HepG2 (cell line): ENCODE data around the gene HIPK2. TPM values are rescaled to one million over a fixed set of nuclear protein-coding genes. Genes with fewer than 3 reads are reported as not detected.

Source experiments
- ATAC-seq: fragments of 200-7000 bp; cut with Tn5 transposase; 3 replicates; pipeline ENCODE4 v1.9.1; 2020; ENCODE audit warnings: mild to moderate bottlenecking, moderate library complexity
- BruUV-seq: library from RNA; stranded (reverse); fragments of 400-500 nt; replicated peaks from 2 replicates; lab custom pipeline; 2021; lab: Mats Ljungman, UMichigan
- CTCF ChIA-PET: fragments of 300-600 bp; formaldehyde crosslinking; extraction: SDS; loops from one replicate; lab custom pipeline; 2021; ENCODE audit warnings: low total read pairs, inconsistent platforms, low intra/inter-chr PET ratio; lab: Yijun Ruan, JAX
- POLR2A ChIA-PET: fragments of 350-600 bp; sonication (Branson Sonifier 250); formaldehyde crosslinking; loops from one replicate; lab custom pipeline; 2020; ENCODE audit warnings: antibody characterized with exemption, inconsistent platforms; lab: Yijun Ruan, JAX
- DNase-seq: peaks from one replicate; pipeline ENCODE4 v3.0.0-alpha.2; 2015; ENCODE audit warnings: low spot score
- FAIRE-seq: peaks from 3 replicates; lab custom pipeline; 2011; peaks lifted over from hg19 to GRCh38; lab: Jason Lieb, UNC
- H2AFZ ChIP-seq: one replicate; pipeline ENCODE4 v1.6.1; 2011; ENCODE audit warnings: low read length, inconsistent platforms
- H3K27ac ChIP-seq: fragments of 300-600 bp; 3 replicates; pipeline ENCODE4 v1.8.0; 2011; ENCODE audit warnings: mixed run types, mild to moderate bottlenecking, mixed read lengths, low read length, inconsistent platforms; ENCODE audit not compliant: insufficient read depth; ENCODE audit errors: extremely low read length
- H3K27me3 ChIP-seq, 2 experiments: fragments of 200-600 bp in 1 of 2; 2 replicates in 1 of 2; 3 replicates in 1 of 2; pipeline versions ENCODE4 v1.6.0 to v1.8.0; 2011; ENCODE audit warnings: low read length in 2 of 2, mild to moderate bottlenecking in 2 of 2, moderate library complexity in 2 of 2, inconsistent platforms in 1 of 2; ENCODE audit not compliant: insufficient read depth in 2 of 2, control insufficient read depth in 1 of 2
- H3K36me3 ChIP-seq, 2 experiments: fragments of 200-600 bp in 1 of 2; replicated peaks in 1 of 2; 2 replicates in 1 of 2; 3 replicates in 1 of 2; pipeline versions ENCODE4 v1.5.1 to v1.8.0; 2011; ENCODE audit warnings: low read length in 2 of 2, inconsistent platforms in 1 of 2; ENCODE audit not compliant: insufficient read depth in 2 of 2, control insufficient read depth in 1 of 2
- H3K4me1 ChIP-seq: 2 replicates; pipeline ENCODE4 v1.5.1; 2012; ENCODE audit warnings: low read length, inconsistent platforms; ENCODE audit not compliant: insufficient read depth
- H3K4me2 ChIP-seq: 2 replicates; pipeline ENCODE4 v1.6.0; 2011; ENCODE audit warnings: low read depth, low read length, inconsistent platforms
- H3K4me3 ChIP-seq, 3 experiments: fragments of 200-600 bp in 1 of 3; sonication (generic), shearing (Covaris generic) in 1 of 3; replicated peaks in 1 of 3; 2 replicates each; pipeline ENCODE4 v1.5.1; 2011 to 2016; ENCODE audit warnings: low read length in 3 of 3, inconsistent platforms in 2 of 3, low read depth in 2 of 3, mild to moderate bottlenecking in 2 of 3, control low read depth in 1 of 3, mixed read lengths in 1 of 3; ENCODE audit not compliant: insufficient read depth in 1 of 3
- H3K79me2 ChIP-seq: one replicate; pipeline ENCODE4 v1.6.1; 2011; ENCODE audit warnings: low read length, inconsistent platforms; ENCODE audit not compliant: insufficient read depth
- H3K9ac ChIP-seq: 2 replicates; pipeline ENCODE4 v1.6.0; 2011; ENCODE audit warnings: mild to moderate bottlenecking, low read depth, low read length, inconsistent platforms; ENCODE audit not compliant: insufficient read depth
- H3K9me3 ChIP-seq: 2 replicates; pipeline ENCODE4 v1.5.1; 2012; ENCODE audit warnings: mild to moderate bottlenecking, low read length
- H4K20me1 ChIP-seq: 2 replicates; pipeline ENCODE4 v1.6.0; 2011; ENCODE audit warnings: inconsistent platforms, mild to moderate bottlenecking, low read length, moderate library complexity; ENCODE audit not compliant: insufficient read depth
- STAG1 ChIP-seq: sonication (generic); formaldehyde crosslinking; IDR thresholded peaks from 2 replicates; pipeline ENCODE4 v1.4.0; 2020; ENCODE audit warnings: missing genetic modification reagents
- WGBS: methylation state at CpG from one replicate; pipeline ENCODE4 v1.1.6; 2017; ENCODE audit warnings: low lambda C conversion rate; 5-methylcytosine and 5-hydroxymethylcytosine counted together
- in situ Hi-C: cut with HindIII; loops from 2 replicates; pipeline ENCODE4 v1.10.0; 2017; ENCODE audit warnings: low pct_unique_long_range_greater_than_20kb; ENCODE audit not compliant: extremely low pct_ligation_motif_present
- intact Hi-C: fragments of 100-400 bp; cut with micrococcal nuclease; formaldehyde crosslinking; loops from one replicate; pipeline ENCODE4 v1.10.0; 2022; ENCODE audit not compliant: unreplicated experiment
- polyA plus RNA-seq, 8 experiments: library from polyadenylated mRNA; depleted of rRNA in 3 of 8; stranded (reverse) in 7 of 8; unstranded in 1 of 8; fragments of >200 nt; fragmentation: Illumina TruSeq in 4 of 8; extraction: Trizol in 4 of 8; gene quantifications; 2 replicates each; pipeline versions ENCODE4 v1.2.1 to v1.2.3, GENCODE V29; 2011 to 2016; ENCODE audit warnings: low read depth in 4 of 8, missing spikeins in 1 of 8, mixed read lengths in 1 of 8; ENCODE audit not compliant: insufficient read depth in 1 of 8
- total RNA-seq, 5 experiments: library from RNA; depleted of rRNA; stranded (reverse); fragments of >200 nt; fragmentation: Illumina TruSeq; extraction: Trizol; gene quantifications; 2 replicates each; pipeline ENCODE4 v1.2.3, GENCODE V29; 2016; ENCODE audit warnings: low read depth in 1 of 5
- TF ChIP-seq, protein P1 (sequence below): sonication (generic); formaldehyde crosslinking; IDR thresholded peaks from 2 replicates; pipeline ENCODE4 v1.5.0; 2020; ENCODE audit warnings: mild to moderate bottlenecking, missing genetic modification reagents, moderate library complexity
- TF ChIP-seq, protein P2 (sequence below): sonication (generic); formaldehyde crosslinking; IDR thresholded peaks from 2 replicates; pipeline ENCODE4 v1.4.0; 2020; ENCODE audit warnings: mild to moderate bottlenecking, missing genetic modification reagents
- TF ChIP-seq, protein P3 (sequence below): sonication (generic); formaldehyde crosslinking; IDR thresholded peaks from 2 replicates; pipeline ENCODE4 v1.8.1; 2023; ENCODE audit warnings: mild to moderate bottlenecking, inconsistent platforms, moderate library complexity, missing genetic modification reagents, borderline replicate concordance

Gene HIPK2
- total and polyA plus RNA-seq, 2 of the 13 experiments (the other 11 are each of a cell fraction or from before 2014, with no cell fraction given): 14.4 to 20.2 TPM

DNA sequence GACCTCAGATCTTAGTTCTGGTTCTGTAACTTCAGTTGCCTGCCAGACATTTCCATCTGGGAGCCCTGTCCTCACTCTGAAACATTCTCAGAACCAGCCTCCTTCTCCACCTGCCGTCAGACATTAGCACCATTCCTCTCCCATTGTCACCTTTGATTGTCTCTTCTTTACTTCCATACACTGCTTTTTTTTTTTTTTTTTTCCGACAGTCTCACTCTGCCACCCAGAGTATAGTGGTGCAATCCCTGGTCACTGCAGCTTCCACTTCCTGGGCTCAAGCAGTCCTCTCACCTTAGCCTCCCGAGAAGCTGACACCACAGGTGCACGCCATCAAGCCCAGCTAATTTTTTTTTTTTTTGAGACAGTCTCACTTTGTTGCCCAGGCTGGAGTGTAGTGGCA lies 21.1 kb upstream of the HIPK2 start:
- BruUV-seq: no TSS peak
- H3K27me3 ChIP-seq: no peaks in the 10 kb centered on the region
- H3K4me3 ChIP-seq: no peak overlapping the region
- 0 out of 3 replicates have a peak, but pooled peaks have one; percentile 32 for ATAC-seq
- H2AFZ ChIP-seq: no peak overlapping the region
- H3K4me1 ChIP-seq: no peaks in the 10 kb centered on the region
- intact Hi-C loops: no loop called here
- H3K9me3 ChIP-seq: peaks cover 10% of the 10 kb centered on the region
- no peak for DNase-seq
- CTCF ChIA-PET: no interaction called here
- TF ChIP-seq, protein P1, sequence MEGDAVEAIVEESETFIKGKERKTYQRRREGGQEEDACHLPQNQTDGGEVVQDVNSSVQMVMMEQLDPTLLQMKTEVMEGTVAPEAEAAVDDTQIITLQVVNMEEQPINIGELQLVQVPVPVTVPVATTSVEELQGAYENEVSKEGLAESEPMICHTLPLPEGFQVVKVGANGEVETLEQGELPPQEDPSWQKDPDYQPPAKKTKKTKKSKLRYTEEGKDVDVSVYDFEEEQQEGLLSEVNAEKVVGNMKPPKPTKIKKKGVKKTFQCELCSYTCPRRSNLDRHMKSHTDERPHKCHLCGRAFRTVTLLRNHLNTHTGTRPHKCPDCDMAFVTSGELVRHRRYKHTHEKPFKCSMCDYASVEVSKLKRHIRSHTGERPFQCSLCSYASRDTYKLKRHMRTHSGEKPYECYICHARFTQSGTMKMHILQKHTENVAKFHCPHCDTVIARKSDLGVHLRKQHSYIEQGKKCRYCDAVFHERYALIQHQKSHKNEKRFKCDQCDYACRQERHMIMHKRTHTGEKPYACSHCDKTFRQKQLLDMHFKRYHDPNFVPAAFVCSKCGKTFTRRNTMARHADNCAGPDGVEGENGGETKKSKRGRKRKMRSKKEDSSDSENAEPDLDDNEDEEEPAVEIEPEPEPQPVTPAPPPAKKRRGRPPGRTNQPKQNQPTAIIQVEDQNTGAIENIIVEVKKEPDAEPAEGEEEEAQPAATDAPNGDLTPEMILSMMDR (CRISPR knock-in tag): peak; percentile 37; the same call in 1 of the 2 replicates
- TF ChIP-seq STAG1: peak; percentile 27
- TF ChIP-seq, protein P2, sequence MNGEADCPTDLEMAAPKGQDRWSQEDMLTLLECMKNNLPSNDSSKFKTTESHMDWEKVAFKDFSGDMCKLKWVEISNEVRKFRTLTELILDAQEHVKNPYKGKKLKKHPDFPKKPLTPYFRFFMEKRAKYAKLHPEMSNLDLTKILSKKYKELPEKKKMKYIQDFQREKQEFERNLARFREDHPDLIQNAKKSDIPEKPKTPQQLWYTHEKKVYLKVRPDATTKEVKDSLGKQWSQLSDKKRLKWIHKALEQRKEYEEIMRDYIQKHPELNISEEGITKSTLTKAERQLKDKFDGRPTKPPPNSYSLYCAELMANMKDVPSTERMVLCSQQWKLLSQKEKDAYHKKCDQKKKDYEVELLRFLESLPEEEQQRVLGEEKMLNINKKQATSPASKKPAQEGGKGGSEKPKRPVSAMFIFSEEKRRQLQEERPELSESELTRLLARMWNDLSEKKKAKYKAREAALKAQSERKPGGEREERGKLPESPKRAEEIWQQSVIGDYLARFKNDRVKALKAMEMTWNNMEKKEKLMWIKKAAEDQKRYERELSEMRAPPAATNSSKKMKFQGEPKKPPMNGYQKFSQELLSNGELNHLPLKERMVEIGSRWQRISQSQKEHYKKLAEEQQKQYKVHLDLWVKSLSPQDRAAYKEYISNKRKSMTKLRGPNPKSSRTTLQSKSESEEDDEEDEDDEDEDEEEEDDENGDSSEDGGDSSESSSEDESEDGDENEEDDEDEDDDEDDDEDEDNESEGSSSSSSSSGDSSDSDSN (CRISPR knock-in tag): no peak
- in situ Hi-C loops: no loop called here
- no peaks in the 10 kb centered on the region for H3K79me2 ChIP-seq
- WGBS: 97% methylated on average over 3 of the region's 4 CpGs
- no peak overlapping the region for H3K9ac ChIP-seq
- POLR2A ChIA-PET: no interaction called here
- no peak for FAIRE-seq
- no peaks in the 10 kb centered on the region for H3K36me3 ChIP-seq
- no peaks in the 10 kb centered on the region for H4K20me1 ChIP-seq
- no peak overlapping the region for H3K4me2 ChIP-seq
- no peak overlapping the region for H3K27ac ChIP-seq

DNA sequence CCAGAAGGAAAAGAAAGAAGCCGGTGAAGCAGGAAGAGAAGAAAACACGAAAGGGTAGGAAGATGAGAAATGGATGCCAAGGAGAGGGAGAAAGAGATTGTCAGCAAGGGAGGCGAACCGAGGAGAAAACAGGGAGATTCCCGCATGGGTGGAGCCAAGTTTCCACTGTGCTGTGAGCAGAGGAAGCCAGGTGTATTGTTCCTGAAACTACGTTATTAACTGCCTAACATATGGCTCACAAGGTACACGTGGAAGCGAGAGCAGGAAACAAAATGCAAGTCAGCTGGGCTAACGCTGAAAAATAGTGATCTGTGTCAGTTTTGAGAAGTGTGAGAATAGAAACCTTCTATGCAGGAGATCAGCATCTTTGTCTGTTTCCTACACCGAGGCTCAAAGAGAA lies 20.4 kb upstream of the HIPK2 start:
- no peak overlapping the region for H2AFZ ChIP-seq
- H3K27ac ChIP-seq: no peak overlapping the region
- peaks cover 3% of the 10 kb centered on the region; the same call in 1 of the 2 replicates for H3K9me3 ChIP-seq
- ChIA-PET POLR2A (no interaction called here), CTCF (no interaction called here)
- H3K79me2 ChIP-seq: no peaks in the 10 kb centered on the region
- 95% methylated on average over 10 of the region's 10 CpGs for WGBS
- DNase-seq (no peak), FAIRE-seq (no peak), ATAC-seq (no peak)
- no peak overlapping the region for H3K9ac ChIP-seq
- in situ Hi-C loops: no loop called here
- no peaks in the 10 kb centered on the region for H3K4me1 ChIP-seq
- no peak overlapping the region for H3K4me2 ChIP-seq
- TF ChIP-seq, protein P3, sequence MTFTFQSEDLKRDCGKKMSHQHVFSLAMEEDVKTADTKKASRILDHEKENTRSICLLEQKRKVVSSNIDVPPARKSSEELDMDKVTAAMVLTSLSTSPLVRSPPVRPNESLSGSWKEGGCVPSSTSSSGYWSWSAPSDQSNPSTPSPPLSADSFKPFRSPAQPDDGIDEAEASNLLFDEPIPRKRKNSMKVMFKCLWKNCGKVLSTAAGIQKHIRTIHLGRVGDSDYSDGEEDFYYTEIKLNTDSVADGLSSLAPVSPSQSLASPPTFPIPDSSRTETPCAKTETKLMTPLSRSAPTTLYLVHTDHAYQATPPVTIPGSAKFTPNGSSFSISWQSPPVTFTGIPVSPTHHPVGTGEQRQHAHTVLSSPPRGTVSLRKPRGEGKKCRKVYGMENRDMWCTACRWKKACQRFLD (CRISPR knock-in tag): no peak
- no peak overlapping the region for H3K4me3 ChIP-seq
- intact Hi-C loops: no loop called here
- H4K20me1 ChIP-seq: no peaks in the 10 kb centered on the region
- BruUV-seq: no TSS peak
- no peaks in the 10 kb centered on the region for H3K27me3 ChIP-seq
- no peaks in the 10 kb centered on the region for H3K36me3 ChIP-seq
